ENCODE measurements around the gene PDE4D. TPM values are rescaled to one million over a fixed set of nuclear protein-coding genes. Genes with fewer than 3 reads are reported as not detected.

Gene PDE4D
- total RNA-seq, 2 experiments from 2014 or later, result 0.50 to 0.51 TPM

- CTCF ChIA-PET (ENCODE audit: unreplicated experiment), result no interaction called here
- no TSS peak for BruUV-seq (replicated peaks)
- DNase-seq (ENCODE audit: low spot score), result no peak
Observed at GRCh38 chr5:59544573-59544972, 349.0 kb downstream of the PDE4D start.

GRCh38 chr5:59543821-59544442 is 349.6 kb downstream of the PDE4D start:
- Histone ChIP-seq H3K36me3 (ENCODE audit: insufficient read depth, low read length) (no peaks in the 10 kb centered on the region), H3K9me3 (ENCODE audit: low read length) (no peaks in the 10 kb centered on the region), H3K4me3 (ENCODE audit: low read depth, low read length, poor library complexity, severe bottlenecking) (no peak overlapping the region), H3K9me2 (ENCODE audit: insufficient read depth, low read length) (no peaks in the 10 kb centered on the region), H3K4me1 (ENCODE audit: insufficient read depth, low read length, poor library complexity, severe bottlenecking) (no peaks in the 10 kb centered on the region), H2AFZ (ENCODE audit: low read length) (no peak overlapping the region), H3K79me2 (ENCODE audit: insufficient read depth, low read depth, low read length) (no peaks in the 10 kb centered on the region), H4K20me1 (ENCODE audit: insufficient read depth, low read length) (no peaks in the 10 kb centered on the region), H3K27ac (ENCODE audit: low read depth, low read length, poor library complexity, severe bottlenecking) (no peak overlapping the region), H3K4me2 (ENCODE audit: low read length) (no peak overlapping the region)
- intact Hi-C loops (cut with micrococcal nuclease; ENCODE audit: unreplicated experiment), result no loop called here
- no peak for TF ChIP-seq EZH2phosphoT487 (IDR thresholded peaks at IDR 0.05; ENCODE audit: borderline replicate concordance, low read depth, low read length)
- TF ChIP-seq CTCF (conservative IDR thresholded peaks at IDR 0.05; ENCODE audit: low read length), result no peak
- BruUV-seq (replicated peaks), result no TSS peak
- ChIA-PET CTCF (ENCODE audit: unreplicated experiment) (no interaction called here), POLR2A (interaction anchor here (0.6 to 0.9 kb wide), 2 partner anchors 56 to 1579 kb away, joined by 3 read pairs; no protein-coding TSS in a partner anchor)
- DNase-seq (ENCODE audit: low spot score), result no peak

More at GRCh38 chr5:59544573-59544972, 349.0 kb downstream of the PDE4D start:
- intact Hi-C loops (cut with micrococcal nuclease; ENCODE audit: unreplicated experiment), result no loop called here
- Histone ChIP-seq H3K27ac (ENCODE audit: low read depth, low read length, poor library complexity, severe bottlenecking) (no peak overlapping the region), H2AFZ (ENCODE audit: low read length) (no peak overlapping the region), H3K4me3 (ENCODE audit: low read depth, low read length, poor library complexity, severe bottlenecking) (no peak overlapping the region), H3K4me1 (ENCODE audit: insufficient read depth, low read length, poor library complexity, severe bottlenecking) (no peaks in the 10 kb centered on the region), H3K36me3 (ENCODE audit: insufficient read depth, low read length) (no peaks in the 10 kb centered on the region), H3K9me3 (ENCODE audit: low read length) (no peaks in the 10 kb centered on the region), H3K79me2 (ENCODE audit: insufficient read depth, low read depth, low read length) (no peaks in the 10 kb centered on the region), H4K20me1 (ENCODE audit: insufficient read depth, low read length) (no peaks in the 10 kb centered on the region), H3K9me2 (ENCODE audit: insufficient read depth, low read length) (no peaks in the 10 kb centered on the region), H3K4me2 (ENCODE audit: low read length) (no peak overlapping the region)
- TF ChIP-seq EZH2phosphoT487 (IDR thresholded peaks at IDR 0.05; ENCODE audit: borderline replicate concordance, low read depth, low read length) (no peak), CTCF (conservative IDR thresholded peaks at IDR 0.05; ENCODE audit: low read length) (no peak)
- POLR2A ChIA-PET, result interaction anchor here (0.6 to 0.9 kb wide), 2 partner anchors 56 to 1578 kb away, joined by 3 read pairs; no protein-coding TSS in a partner anchor
